ENCODE data around the gene THRA.

- no peak for TF ChIP-seq MED1 (CRISPR knock-in tag; IDR thresholded peaks at IDR 0.05; ENCODE audit: borderline replicate concordance)
- TF ChIP-seq KAT2B (IDR thresholded peaks at IDR 0.05; ENCODE audit: low read depth, low read length): no peak
- no peak for TF ChIP-seq KDM5B (IDR thresholded peaks at IDR 0.05; ENCODE audit: insufficient replicate concordance, low read depth, low read length)
- TF ChIP-seq ZNF449 (CRISPR knock-in tag; IDR thresholded peaks at IDR 0.05): no peak
- no peak for TF ChIP-seq SIN3A (IDR thresholded peaks at IDR 0.05; ENCODE audit: borderline replicate concordance in 2 of 2, control insufficient read depth in 1 of 2, low read depth in 2 of 2, low read length in 2 of 2)
- no peak for TF ChIP-seq XRCC5 (IDR thresholded peaks at IDR 0.05; ENCODE audit: low read depth, low read length)
- TF ChIP-seq PTBP1 (IDR thresholded peaks at IDR 0.05; ENCODE audit: low read depth, low read length): no peak
- TF ChIP-seq MYNN (IDR thresholded peaks at IDR 0.05): no peak
- TF ChIP-seq MYNN (CRISPR knock-in tag; IDR thresholded peaks at IDR 0.05): no peak
- no peak for TF ChIP-seq ZNF655 (CRISPR knock-in tag; IDR thresholded peaks at IDR 0.05)
- TF ChIP-seq ZNF274 (IDR thresholded peaks at IDR 0.05; ENCODE audit: borderline replicate concordance, low read depth, low read length): no peak
- TF ChIP-seq GABPB2 (CRISPR knock-in tag; conservative IDR thresholded peaks at IDR 0.05): no peak
Observed at GRCh38 chr17:40089077-40089895, 26.5 kb downstream of the THRA start.

All from K562 (cell line).